Iris pigment epithelial cell (primary cell): ENCODE results near the gene TDRD6.
"Not testable (repeated sequence)": the region's sequence is repeated elsewhere in the genome, so short reads cannot be mapped to it uniquely, and the experiment has no call there.

Experiments
- DNase-seq: peaks from one replicate; pipeline ENCODE4 v3.0.0-alpha.2; 2011; ENCODE audit warnings: low read depth

TDRD6 gene

GRCh38 chr6:46744159-46744725, 56.6 kb downstream of the TDRD6 start:
- DNase-seq, result not testable (repeated sequence)

GRCh38 chr6:46745973-46746372, 58.3 kb downstream of the TDRD6 start:
- DNase-seq, result no peak

- no peak for DNase-seq
Observed at GRCh38 chr6:46746696-46747095, 59.0 kb downstream of the TDRD6 start, which contains the start of gene ANKRD66. ANKRD66 (plus strand) TSS chr6:46746933; CDS start chr6:46751949, 5,016 bp downstream.

- no peak for DNase-seq
Observed at GRCh38 chr6:46748940-46749503, 61.3 kb downstream of the TDRD6 start.

DNA sequence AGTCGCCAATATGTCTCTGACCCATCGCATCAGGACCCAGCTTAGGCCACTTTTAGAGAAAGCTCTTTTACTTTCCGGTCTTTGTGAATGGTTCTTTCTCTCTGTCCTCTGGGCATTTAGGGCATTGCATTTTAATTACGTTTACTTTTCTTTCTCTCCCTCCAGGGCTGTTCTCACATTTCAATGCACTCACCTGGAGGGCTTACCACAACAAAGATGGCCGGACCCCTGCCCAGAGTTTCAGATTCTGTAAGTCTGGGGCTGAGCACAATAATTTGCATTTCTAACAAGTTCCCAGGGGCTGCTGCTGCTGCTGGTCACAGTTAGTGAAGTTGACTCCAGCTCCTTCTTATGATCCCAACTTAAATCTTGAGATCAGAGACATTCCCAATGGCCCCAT, 62.0 kb downstream of the TDRD6 start:
- DNase-seq, result no peak

GRCh38 chr6:46751658-46752057, 64.0 kb downstream of the TDRD6 start:
- DNase-seq, result no peak
